Amniotic epithelial cell (primary cell): ENCODE results near the gene RBM20.
"Not testable (repeated sequence)": the region's sequence is repeated elsewhere in the genome, so short reads cannot be mapped to it uniquely, and the experiment has no call there.

Experiments
- DNase-seq: peaks from one replicate; pipeline ENCODE4 v3.0.0-alpha.2; 2010; ENCODE audit warnings: low read depth

RBM20 gene

DNA sequence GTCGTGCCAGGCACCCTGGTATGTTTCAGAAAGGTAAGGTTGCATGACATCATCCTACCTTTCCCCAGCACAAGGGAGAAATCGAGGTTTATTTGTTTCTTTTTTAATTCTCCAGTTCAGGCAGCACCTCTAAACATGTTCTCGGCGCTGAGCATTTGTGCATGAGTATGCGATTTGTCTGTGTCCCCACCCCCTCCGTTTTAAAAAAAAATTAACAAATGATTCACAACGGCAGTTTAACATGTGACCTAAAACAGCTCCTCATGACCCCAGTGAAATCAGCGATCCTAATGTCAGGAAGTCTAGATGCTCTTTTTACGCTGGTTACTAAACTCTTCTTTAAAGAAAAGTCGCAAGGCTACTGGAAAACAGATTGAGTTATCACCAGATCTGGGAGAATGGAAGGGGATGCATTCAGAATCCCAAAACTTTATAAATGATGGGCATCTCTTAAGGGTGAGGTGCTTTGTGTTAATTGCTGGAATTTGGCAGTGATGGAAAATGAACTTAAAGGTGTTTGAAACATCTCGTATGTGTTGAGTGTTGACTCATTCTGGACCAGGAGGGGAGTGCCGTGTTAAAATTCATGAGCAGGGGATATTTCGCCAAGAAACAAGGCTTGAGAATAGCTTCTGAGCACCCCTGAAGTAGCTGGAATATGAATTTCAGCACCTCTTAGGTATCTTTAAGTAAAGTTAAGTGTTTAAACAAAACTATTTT, 120.8 kb downstream of the RBM20 start:
- no peak for DNase-seq

DNA sequence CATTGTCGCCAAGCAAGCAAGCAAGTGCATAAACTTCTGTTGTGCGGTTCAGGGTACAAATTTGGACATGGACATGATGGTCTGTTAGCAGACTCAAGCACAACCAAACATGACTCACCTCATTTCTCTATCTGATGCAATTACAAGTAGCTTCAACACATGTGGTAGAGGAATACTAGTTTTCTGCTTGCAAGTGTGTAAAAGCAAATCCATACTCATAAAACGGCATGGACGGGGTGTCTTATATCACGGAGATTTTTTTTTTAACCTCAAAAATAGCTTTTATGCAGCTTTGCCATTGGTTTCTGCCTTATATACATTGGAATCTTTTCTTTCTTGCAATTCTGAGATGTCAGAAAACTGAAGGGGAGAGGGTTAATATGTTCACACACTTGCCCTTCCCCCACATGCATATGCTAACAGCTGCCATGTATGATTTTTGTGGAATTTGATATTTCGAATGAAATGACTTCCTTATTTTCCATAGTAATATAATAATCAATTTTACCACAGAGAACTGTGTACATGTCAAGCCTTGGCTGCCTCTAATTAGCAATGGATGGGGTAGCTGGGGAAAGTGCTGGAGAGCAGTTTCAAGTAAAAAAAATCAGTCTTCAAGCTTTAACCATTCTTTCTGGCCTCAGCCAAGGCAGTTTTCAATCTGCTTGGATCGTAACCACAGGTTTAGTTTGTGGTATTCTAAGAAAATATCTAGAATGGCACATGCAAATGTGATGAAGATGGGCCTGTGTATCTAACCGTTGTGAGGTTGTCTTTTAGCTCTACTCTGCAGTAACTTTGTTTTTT, 121.6 kb downstream of the RBM20 start:
- peak; percentile 38 for DNase-seq

DNA sequence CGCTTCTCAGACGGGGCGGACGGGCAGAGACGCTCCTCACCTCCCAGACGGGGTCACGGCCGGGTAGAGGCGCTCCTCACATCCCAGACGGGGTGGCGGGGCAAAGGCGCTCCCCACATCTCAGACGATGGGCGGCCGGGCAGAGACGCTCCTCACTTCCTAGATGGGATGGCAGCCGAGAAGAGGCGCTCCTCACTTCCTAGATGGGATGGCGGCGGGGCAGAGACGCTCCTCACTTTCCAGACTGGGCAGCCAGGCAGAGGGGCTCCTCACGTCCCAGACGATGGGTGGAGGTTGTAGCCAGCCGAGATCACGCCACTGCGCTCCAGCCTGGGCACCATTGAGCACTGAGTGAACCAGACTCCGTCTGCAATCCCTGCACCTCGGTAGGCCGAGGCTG, 123.5 kb downstream of the RBM20 start:
- DNase-seq: not testable (repeated sequence)

DNA sequence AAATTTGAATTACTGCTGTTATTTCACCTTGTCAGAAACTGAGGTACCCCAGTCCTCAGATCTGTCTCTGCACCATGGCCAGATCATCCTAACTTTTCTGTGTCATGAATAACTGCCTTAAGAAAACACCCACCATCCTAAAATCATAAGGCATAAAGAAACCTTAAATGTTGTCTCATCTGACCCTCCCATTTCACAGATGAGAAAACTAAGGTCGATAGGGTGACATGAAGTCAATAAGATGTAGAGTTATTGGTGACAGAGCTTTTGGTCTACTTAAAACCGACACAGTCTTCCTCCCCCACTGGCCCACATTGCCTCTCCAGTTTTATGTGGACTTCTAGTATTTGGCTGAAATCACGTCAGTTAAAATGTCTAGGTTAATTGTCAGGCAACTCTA, 126.1 kb downstream of the RBM20 start:
- DNase-seq: no peak

DNA sequence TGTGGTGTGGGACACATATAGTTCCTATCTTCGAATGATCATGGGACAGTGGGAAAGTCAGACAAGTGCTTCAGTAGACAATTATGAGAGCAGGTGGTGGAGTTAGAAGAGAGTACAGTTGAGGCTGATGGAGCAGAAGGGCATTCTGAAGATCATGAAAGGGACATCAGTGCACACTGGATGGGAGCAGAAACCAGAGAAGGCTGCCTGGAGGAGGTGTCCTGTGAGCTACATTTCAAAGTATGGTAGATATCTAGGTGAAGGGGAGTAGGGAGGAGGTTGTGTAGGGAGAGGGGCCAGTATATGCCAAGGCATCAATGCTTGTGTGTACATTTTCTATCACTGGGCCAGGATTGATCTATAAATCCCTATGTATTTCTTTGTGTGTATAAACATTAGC, 127.3 kb downstream of the RBM20 start:
- no peak for DNase-seq

DNA sequence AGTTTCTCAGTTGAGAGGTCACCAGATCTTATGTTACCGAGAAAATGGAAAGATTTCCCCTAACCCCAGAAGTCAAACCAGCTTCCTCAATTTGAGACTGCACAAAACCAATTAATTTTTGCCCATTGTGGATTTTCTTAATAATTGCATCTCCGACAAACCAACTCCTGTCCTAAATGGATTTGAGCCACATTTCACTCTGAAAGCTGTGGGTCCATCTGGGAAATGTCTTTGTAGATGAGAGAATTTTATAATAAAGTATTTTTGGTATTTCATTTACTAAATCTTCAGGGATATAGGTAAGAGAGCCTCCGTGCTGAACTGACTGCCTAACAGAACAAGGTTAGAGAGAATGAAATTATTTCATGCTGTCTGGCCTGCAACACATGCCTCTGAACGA, 127.9 kb downstream of the RBM20 start:
- no peak for DNase-seq

DNA sequence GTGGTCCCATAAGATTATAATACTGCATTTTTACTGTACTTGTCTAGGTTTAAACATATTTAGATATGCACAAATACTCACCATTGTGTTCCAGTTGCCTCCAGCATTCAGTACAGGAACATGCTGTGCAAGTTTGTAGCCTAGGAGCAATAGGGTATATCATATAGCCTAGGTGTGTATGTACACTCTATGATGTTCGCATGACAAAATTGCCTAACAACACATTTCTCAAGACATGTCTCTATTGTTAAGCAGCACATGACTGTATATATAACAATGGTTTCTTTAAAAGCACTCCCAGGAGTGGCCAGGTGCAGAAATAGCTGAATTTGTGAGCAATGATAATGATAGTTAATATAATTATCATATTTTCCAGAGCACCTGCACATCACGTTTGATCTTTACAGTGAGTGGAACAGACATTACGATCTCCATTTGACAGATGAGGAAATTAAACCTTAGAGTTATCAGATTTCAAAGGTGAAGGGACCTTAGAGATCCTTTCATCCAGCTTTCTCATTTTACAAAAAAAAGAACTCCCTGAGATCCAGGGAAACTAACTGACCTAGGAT, 128.4 kb downstream of the RBM20 start:
- DNase-seq: no peak

DNA sequence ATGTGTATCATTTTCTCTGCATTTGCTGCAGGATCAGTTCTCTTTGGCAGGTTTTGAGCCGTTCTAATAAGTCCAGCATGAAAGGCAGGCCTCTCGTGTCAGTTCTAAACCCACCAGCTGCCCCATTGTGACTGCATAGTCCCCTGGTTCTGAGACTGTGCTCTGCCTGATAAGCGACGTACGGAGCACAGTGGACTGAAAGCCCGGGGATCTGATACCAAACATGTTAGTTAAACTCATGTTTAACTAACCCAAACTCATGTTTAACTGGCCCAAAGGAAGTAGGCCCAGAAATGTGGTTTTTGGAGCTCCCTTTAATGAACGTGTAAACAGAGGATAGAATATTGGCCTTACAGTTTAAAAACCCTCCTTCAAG, 129.5 kb downstream of the RBM20 start:
- DNase-seq: no peak

DNA sequence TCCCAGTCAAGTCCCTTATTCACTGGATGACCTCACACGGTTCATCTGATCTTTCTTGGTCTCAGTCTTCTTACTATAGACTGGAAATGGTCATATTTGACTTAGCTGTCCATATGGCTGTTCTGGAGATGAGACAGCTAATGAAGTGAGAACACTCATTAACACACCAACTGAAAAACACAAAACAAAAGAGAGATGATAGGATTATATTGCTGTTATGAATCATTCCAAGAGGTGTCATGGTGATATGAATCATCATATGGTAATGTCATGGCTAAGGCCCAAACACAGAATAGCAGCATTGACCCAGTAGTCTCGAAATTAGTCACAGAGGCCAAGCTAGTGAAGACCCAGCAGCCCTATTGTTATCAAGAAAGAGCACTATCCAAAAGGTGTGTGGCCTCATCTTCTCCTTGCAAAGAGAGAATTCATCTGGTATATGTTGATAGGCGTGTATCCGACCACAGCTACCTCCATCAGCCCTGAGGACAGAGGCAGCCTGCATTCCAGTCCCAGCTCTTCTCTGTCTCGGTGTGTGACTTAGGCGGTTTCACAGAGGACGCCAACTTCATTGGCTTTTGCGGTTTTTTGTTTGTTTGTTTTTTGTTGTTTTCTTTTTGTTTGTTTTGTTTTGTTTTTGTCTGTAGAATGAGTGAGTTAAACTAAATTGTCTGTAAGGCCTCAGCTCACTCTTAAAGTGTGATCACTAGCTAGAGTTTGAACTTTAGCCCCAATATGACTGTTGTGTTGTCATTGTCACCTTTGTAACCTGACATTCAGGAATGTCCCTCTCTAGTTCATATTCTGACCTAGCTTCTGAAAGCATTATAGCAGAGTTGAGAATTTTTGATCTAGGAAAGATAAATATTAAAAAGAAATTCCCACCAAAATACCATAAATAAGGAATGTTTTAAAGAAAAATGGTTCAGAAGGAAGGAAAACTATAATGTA, 130.2 kb downstream of the RBM20 start:
- DNase-seq: peak; percentile 51

DNA sequence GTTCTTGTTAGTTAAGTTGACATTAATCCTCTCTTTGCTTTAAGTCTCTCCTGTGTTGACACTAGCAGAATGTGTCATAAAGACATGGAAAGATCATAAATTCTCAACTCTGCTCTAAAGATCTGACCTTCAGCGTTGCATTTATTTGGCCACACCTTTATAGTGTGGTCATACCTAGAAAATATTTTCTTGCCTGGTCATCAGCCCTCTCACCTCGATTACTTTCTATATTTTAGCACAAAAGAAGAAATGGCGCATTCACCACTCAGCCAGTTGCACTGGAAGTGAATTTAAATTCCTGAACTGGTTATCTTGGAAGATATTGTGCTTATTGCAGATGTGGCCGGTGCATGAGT, 130.9 kb downstream of the RBM20 start:
- no peak for DNase-seq

DNA sequence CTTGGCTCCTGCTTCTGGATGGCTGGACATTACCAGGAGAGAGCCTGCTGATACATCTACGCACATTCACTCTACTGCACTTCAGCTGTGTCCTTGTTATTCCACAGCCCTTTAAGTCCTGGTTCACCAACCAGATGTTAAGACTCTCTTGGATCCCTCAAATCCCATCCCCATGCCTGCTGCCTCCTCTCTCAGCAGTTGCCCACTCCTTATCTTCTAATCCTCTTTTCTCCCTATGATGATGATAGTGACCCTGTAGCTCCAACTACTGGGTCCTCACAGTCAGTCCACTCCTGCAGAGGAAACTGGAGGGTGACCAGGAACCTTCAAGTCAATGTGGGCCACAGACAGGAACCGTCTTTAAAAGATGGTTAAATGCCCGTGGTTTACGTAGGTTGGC, 131.3 kb downstream of the RBM20 start:
- DNase-seq: no peak

DNA sequence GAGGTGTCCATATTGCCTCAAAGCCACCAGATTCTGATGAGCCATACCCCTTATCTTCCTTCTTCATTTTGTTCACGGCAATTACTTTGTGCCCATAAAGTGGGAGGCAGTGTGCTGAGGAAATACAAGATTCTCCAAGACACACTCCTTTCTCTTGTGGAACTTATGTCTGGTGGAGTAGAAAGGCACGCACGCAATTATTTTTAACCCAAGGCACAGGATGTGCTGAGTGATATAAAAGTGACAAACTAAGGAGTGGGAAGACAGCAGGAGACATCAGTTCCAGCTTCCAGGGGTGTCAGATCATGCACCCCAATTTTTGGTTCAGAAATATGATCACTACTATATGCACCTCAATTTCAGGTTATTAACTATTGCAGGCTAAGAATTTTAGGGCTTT, 132.9 kb downstream of the RBM20 start:
- DNase-seq: no peak

DNA sequence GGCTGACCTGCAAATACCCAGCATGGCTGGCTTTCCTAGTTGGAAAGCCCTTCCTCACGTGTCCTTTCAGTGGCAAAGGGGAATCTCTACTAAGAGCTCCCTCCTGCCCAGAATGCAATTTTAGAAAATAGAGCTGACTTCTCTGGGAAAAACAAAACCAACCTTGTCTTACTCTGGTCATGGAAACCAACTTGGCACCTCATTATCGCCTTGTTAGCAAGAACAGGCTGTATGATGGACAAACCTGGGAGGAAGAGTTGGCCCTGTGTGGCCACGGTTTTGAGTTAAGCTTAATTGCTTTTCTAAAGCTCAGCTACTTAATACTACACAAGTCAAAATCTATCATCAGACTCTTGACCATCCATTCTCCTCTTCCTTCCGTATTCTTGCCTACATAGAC, 133.5 kb downstream of the RBM20 start:
- no peak for DNase-seq

DNA sequence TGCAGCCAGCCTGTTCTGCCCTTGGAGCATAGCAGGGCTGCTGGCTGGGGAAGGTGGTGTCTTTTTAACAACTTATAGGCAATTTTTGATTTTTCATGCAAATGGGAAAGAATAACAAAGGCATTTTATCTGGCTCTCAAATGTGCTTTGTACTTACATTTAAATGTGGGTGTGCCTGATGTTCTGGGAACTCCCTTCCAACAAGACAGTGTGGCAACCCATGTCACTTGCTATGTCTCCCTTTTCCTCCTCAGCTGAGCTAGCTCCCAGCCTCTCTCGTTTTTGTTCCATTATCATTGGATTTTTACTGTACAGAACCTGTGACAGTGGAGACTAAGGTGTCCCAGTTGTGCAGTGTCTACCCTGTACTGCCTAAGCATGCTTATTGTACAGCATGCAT, 134.1 kb downstream of the RBM20 start:
- no peak for DNase-seq

DNA sequence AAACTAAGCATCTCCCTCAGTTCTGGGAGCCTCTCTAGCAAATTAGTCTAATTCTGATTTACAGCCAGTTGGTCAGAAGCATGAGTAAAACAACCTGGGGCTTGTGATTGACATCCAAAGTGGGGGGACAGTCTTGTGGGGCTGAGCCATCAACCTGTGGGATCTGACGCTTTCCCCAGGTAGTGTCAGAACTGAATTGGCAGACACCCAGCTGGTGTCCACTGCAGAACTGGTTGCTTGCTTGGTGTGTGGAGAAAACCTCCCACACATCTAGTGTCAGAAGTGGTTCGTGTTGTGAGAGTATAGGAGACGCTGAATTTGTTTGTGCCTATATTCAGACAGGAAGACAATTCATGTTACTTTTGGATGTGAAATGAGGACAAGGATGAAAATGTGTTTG, 135.4 kb downstream of the RBM20 start:
- no peak for DNase-seq

DNA sequence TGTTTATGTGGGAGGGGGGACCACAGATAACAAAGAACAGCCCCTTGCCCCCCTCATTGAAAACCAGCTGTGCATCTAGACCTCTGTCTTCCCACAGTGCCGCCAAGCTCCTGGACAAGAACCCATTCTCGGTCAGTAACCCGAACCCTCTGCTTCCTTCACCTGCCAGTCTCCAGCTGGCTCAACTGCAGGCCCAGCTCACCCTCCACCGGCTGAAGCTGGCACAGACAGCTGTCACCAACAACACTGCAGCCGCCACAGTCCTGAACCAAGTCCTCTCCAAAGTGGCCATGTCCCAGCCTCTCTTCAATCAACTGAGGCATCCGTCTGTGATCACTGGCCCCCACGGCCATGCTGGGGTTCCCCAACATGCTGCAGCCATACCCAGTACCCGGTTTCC, 136.6 kb downstream of the RBM20 start:
- no peak for DNase-seq

DNA sequence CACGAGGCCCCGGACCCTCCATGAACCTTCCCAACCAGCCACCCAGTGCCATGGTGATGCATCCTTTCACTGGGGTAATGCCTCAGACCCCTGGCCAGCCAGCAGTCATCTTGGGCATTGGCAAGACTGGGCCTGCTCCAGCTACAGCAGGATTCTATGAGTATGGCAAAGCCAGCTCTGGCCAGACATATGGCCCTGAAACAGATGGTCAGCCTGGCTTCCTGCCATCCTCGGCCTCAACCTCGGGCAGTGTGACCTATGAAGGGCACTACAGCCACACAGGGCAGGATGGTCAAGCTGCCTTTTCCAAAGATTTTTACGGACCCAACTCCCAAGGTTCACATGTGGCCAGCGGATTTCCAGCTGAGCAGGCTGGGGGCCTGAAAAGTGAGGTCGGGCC, 137.0 kb downstream of the RBM20 start:
- no peak for DNase-seq

DNA sequence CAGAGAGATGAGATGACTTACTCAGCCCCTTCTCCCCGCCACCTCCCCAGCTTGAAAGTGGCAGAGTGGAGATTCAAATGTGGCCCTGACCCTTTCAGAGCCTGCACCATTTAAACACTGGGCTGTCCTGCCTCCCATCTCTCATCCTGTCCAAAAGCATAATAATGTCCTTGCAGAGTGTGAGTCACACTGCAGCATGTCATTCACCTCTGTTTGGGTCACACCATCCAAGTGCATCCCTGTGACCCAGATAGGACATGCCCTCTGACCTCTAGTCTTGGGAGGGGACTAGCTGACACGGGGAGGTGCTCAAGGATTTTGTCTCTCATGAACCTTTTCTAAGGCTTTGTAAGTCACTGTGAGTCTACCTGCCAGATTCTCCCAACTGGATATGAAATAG, 138.5 kb downstream of the RBM20 start:
- DNase-seq: no peak

DNA sequence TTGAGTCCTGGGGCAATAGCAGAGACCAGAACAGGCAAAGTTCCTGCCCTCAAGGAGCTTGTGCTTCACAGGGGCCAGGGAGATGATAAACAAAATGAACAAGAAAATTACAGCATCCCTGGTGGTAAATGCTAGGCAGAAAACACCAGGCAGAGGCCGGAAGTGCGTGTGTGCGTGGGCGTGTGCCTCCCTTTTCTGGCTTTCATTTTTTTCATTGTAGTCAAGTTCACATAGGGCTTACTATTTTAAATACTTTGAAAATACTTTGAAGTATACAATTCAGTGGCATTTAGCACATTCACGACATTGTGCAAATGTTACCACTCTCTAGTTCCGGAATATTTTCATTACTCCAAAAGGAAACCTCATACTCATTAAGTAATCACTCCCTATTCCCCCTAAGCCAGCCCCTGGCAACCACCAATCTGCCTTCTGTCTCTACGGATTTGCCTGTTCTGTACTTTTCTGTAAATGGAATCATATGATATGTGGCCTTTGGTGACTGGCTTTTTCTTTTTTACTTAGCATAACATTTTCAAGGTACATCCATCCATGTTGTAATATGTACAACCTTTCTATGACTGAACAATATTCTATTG, 139.5 kb downstream of the RBM20 start:
- DNase-seq: peak; percentile 31

DNA sequence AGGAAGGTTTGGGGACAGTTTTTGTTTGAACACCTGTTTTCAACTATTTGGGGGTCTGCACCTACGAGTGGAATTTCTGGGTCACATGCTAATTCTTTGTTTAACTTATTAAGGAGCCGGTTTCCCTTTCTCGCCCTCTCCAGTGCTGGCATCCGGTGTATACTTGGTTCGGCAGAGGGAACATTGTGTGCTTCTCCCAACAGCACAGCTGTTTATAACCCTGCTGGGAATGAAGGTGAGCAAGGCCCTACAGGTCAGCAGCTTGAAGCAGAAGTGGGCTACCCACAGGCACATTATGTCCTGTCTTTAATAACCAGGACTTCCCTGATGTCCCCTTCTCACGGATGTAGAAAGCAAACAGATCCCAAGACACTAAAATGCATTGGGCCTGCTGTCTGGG, 140.1 kb downstream of the RBM20 start:
- DNase-seq: no peak

DNA sequence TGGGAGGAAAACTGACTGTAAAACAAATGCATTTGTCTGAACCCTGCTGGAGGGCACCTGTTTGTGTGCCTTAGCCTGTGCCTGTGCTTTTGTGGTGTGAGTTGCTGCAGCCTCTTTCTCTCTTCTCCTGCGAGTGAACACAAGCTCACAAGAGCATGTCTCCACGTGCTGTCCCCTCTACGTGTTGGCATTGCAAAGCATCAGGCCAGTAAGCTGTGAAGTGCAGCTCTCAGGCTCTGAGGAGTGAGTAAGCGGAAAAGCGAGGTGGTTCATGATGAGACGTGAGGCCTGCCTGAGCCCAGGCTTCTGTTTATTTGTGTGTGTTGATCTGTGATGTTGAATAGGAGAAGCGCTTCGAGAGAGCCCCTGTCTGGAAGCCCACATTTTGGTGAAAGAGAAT, 142.0 kb downstream of the RBM20 start:
- peak; percentile 13 for DNase-seq
